NB4 (cell line): ENCODE results near the gene STX8.

Experiments used
- CTCF ChIP-seq: IDR thresholded peaks from one replicate; pipeline ENCODE4 v1.5.1; 2012; ENCODE audit warnings: low read depth, low read length
- POLR2A ChIP-seq: IDR thresholded peaks from 2 replicates; pipeline ENCODE4 v1.6.1; 2011; ENCODE audit warnings: mild to moderate bottlenecking; ENCODE audit not compliant: insufficient read length; ENCODE audit errors: extremely low read depth

- TF ChIP-seq CTCF (no peak), POLR2A (no peak)
These were observed 253.7 kb downstream of the STX8 start for GRCh38 chr17:9321890-9322289.
